GM19463 (cell line): ENCODE data around the gene MAP2K5.

ENCODE experiments used
- ATAC-seq: cut with Tn5 transposase; IDR thresholded peaks from one replicate; pipeline ENCODE4 v1.9.1; 2021; ENCODE audit warnings: mild to moderate bottlenecking, moderate library complexity; ENCODE audit not compliant: unreplicated experiment

MAP2K5 gene

GRCh38 chr15:67831363-67831762, 288.9 kb downstream of the MAP2K5 start:
- no peak for ATAC-seq

- no peak for ATAC-seq
These were observed 289.6 kb downstream of the MAP2K5 start for GRCh38 chr15:67832031-67832551.

GRCh38 chr15:67832897-67833709, 290.6 kb downstream of the MAP2K5 start:
- no peak for ATAC-seq

GRCh38 chr15:67833710-67834511, 291.4 kb downstream of the MAP2K5 start:
- no peak for ATAC-seq

GRCh38 chr15:67834581-67835296, 292.2 kb downstream of the MAP2K5 start:
- no peak for ATAC-seq

- no peak for ATAC-seq
These were observed 293.0 kb downstream of the MAP2K5 start for GRCh38 chr15:67835297-67836133.

GRCh38 chr15:67836134-67836455, 293.6 kb downstream of the MAP2K5 start:
- ATAC-seq, result no peak

- ATAC-seq, result no peak
These were observed 294.0 kb downstream of the MAP2K5 start for GRCh38 chr15:67836477-67836876.

- no peak for ATAC-seq
These were observed 294.5 kb downstream of the MAP2K5 start for GRCh38 chr15:67836955-67837354.

- no peak for ATAC-seq
These were observed 296.4 kb downstream of the MAP2K5 start for GRCh38 chr15:67838789-67839332.

- peak; percentile 8 for ATAC-seq
These were observed 297.0 kb downstream of the MAP2K5 start for GRCh38 chr15:67839499-67839928.

- peak; percentile 88 for ATAC-seq
These were observed 297.6 kb downstream of the MAP2K5 start, which contains the start of gene RNU6-1 for GRCh38 chr15:67839929-67840748. TSS of gene RNU6-1 (minus strand) at chr15:67840045.

GRCh38 chr15:67840749-67841512, 298.4 kb downstream of the MAP2K5 start:
- ATAC-seq, result no peak

- no peak for ATAC-seq
These were observed 298.9 kb downstream of the MAP2K5 start for GRCh38 chr15:67841513-67841762.

- no peak for ATAC-seq
These were observed 300.6 kb downstream of the MAP2K5 start for GRCh38 chr15:67843092-67843501.

GRCh38 chr15:67843571-67844387, 301.3 kb downstream of the MAP2K5 start:
- ATAC-seq, result no peak

- ATAC-seq, result no peak
These were observed 303.5 kb downstream of the MAP2K5 start for GRCh38 chr15:67845974-67846373.

- no peak for ATAC-seq
These were observed 307.0 kb downstream of the MAP2K5 start for GRCh38 chr15:67849538-67849937.
